ENCODE measurements around the gene MUC4. TPM values are rescaled to one million over a fixed set of nuclear protein-coding genes. Genes with fewer than 3 reads are reported as not detected.

Gene MUC4
- total and polyA plus RNA-seq, 9 of the 15 experiments (the other 6 are each of a cell fraction or from before 2014, with no cell fraction given): under 0.01 to 0.21 (median 0.10) TPM; not detected in 4

- CTCF ChIA-PET (ENCODE audit: low intra/inter-chr PET ratio): no interaction called here
- Histone ChIP-seq H3K4me2 (ENCODE audit: insufficient read depth, low read length) (no peak overlapping the region), H3K79me2 (ENCODE audit: control insufficient read depth, insufficient read depth, low read length) (no peaks in the 10 kb centered on the region), H3K9ac (ENCODE audit: insufficient read depth in 1 of 2, low read depth in 2 of 2, low read length in 2 of 2) (no peak overlapping the region), H3K27ac (ENCODE audit: extremely low read depth, low read depth, low read length) (no peak overlapping the region), H3K9me1 (ENCODE audit: control insufficient read depth, insufficient read depth, low read length) (no peaks in the 10 kb centered on the region), H3K36me3 (ENCODE audit: control insufficient read depth, insufficient read depth, low read length) (no peaks in the 10 kb centered on the region), H3K27me3 (ENCODE audit: control insufficient read depth in 2 of 2, insufficient read depth in 2 of 2, low read length in 2 of 2) (peaks cover 42 to 65% of the 10 kb centered on the region in 2 experiments), H3K9me3 (replicated peaks; ENCODE audit: control insufficient read depth, insufficient read depth, low read depth, low read length) (no peaks in the 10 kb centered on the region), H2AFZ (ENCODE audit: low read depth, low read length) (no peak overlapping the region), H3K4me1 (replicated peaks in 1 of 2; ENCODE audit: control insufficient read depth in 2 of 2, insufficient read depth in 2 of 2, low read length in 2 of 2) (no peaks in the 10 kb centered on the region; a peak in 1 of 5 replicates), H3K4me3 (no peak overlapping the region), H4K20me1 (replicated peaks; ENCODE audit: control insufficient read depth, insufficient read depth, low read length) (no peaks in the 10 kb centered on the region)
- no TSS peak for BruUV-seq (replicated peaks)
- DNase-seq (ENCODE audit: extremely low read depth in 1 of 4, low spot score in 3 of 4) (no peak), FAIRE-seq (no peak), ATAC-seq (no peak)
- WGBS (ENCODE audit: insufficient coverage, low coverage, missing lambda C conversion rate): 13% methylated on average over 16 of the region's 16 CpGs
- POLR2A ChIA-PET: no interaction called here
- in situ Hi-C loops (cut with MboI): no loop called here
- TF ChIP-seq ZNF263 (CRISPR knock-in tag; IDR thresholded peaks at IDR 0.05; ENCODE audit: borderline replicate concordance) (no peak), ZNF134 (CRISPR knock-in tag; conservative IDR thresholded peaks at IDR 0.05) (no peak), EHMT2 (IDR thresholded peaks at IDR 0.05) (no peak), ZFP30 (CRISPR knock-in tag; IDR thresholded peaks at IDR 0.05; ENCODE audit: borderline replicate concordance) (no peak), ARNT (IDR thresholded peaks at IDR 0.05) (no peak), NR2C1 (IDR thresholded peaks at IDR 0.05) (no peak), NR2C1 (tag; IDR thresholded peaks at IDR 0.05) (no peak), RBM15 (IDR thresholded peaks at IDR 0.05; ENCODE audit: insufficient read depth, low read length) (no peak), TCF15 (CRISPR knock-in tag; IDR thresholded peaks at IDR 0.05) (no peak), TCF7L2 (IDR thresholded peaks at IDR 0.05; ENCODE audit: low read depth, low read length) (no peak), JUNB (CRISPR knock-in tag; conservative IDR thresholded peaks at IDR 0.05) (no peak), ZNF224 (CRISPR knock-in tag; IDR thresholded peaks at IDR 0.05) (no peak), RBM39 (optimal IDR thresholded peaks at IDR 0.05; ENCODE audit: low read depth, low read length) (no peak), MCM5 (IDR thresholded peaks at IDR 0.05; ENCODE audit: low read depth) (no peak), KAT8 (IDR thresholded peaks at IDR 0.05; ENCODE audit: low read depth) (no peak), POLR3A (IDR thresholded peaks at IDR 0.05; ENCODE audit: borderline replicate concordance, extremely low read depth, insufficient read depth, insufficient read length) (no peak), MIER1 (IDR thresholded peaks at IDR 0.05; ENCODE audit: low read depth) (no peak), NFXL1 (CRISPR knock-in tag; IDR thresholded peaks at IDR 0.05) (no peak)
- TF ChIP-seq, protein P1, sequence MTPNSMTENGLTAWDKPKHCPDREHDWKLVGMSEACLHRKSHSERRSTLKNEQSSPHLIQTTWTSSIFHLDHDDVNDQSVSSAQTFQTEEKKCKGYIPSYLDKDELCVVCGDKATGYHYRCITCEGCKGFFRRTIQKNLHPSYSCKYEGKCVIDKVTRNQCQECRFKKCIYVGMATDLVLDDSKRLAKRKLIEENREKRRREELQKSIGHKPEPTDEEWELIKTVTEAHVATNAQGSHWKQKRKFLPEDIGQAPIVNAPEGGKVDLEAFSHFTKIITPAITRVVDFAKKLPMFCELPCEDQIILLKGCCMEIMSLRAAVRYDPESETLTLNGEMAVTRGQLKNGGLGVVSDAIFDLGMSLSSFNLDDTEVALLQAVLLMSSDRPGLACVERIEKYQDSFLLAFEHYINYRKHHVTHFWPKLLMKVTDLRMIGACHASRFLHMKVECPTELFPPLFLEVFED (CRISPR knock-in tag; conservative IDR thresholded peaks at IDR 0.05): no peak
- TF ChIP-seq, protein P2, sequence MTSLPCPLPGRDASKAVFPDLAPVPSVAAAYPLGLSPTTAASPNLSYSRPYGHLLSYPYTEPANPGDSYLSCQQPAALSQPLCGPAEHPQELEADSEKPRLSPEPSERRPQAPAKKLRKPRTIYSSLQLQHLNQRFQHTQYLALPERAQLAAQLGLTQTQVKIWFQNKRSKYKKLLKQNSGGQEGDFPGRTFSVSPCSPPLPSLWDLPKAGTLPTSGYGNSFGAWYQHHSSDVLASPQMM (CRISPR knock-in tag; IDR thresholded peaks at IDR 0.05): no peak
- TF ChIP-seq, protein P3, sequence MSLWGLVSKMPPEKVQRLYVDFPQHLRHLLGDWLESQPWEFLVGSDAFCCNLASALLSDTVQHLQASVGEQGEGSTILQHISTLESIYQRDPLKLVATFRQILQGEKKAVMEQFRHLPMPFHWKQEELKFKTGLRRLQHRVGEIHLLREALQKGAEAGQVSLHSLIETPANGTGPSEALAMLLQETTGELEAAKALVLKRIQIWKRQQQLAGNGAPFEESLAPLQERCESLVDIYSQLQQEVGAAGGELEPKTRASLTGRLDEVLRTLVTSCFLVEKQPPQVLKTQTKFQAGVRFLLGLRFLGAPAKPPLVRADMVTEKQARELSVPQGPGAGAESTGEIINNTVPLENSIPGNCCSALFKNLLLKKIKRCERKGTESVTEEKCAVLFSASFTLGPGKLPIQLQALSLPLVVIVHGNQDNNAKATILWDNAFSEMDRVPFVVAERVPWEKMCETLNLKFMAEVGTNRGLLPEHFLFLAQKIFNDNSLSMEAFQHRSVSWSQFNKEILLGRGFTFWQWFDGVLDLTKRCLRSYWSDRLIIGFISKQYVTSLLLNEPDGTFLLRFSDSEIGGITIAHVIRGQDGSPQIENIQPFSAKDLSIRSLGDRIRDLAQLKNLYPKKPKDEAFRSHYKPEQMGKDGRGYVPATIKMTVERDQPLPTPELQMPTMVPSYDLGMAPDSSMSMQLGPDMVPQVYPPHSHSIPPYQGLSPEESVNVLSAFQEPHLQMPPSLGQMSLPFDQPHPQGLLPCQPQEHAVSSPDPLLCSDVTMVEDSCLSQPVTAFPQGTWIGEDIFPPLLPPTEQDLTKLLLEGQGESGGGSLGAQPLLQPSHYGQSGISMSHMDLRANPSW (CRISPR knock-in tag; IDR thresholded peaks at IDR 0.05): no peak
- intact Hi-C loops (cut with micrococcal nuclease): no loop called here
Measured at GRCh38 chr3:195735036-195735695, 76.6 kb downstream of the MUC4 start.

Measured in K562 (cell line).